Cardiac muscle cell (in vitro differentiated cells and primary cell): ENCODE measurements around the gene RUNDC1. TPM values are rescaled to one million over a fixed set of nuclear protein-coding genes. Genes with fewer than 3 reads are reported as not detected.

Source experiments
- DNase-seq, 2 donors: peaks; one replicate each; pipeline versions ENCODE4 v3.0.0 to v3.0.0-alpha.2; 2010 to 2017; ENCODE audit warnings: low read depth in 1 of 2, low spot score in 1 of 2
- H3K27ac ChIP-seq: fragments of 200-600 bp; sonication (generic); 2 replicates; pipeline ENCODE4 v1.5.1; 2016
- H3K27me3 ChIP-seq: fragments of 200-600 bp; sonication (generic); 2 replicates; pipeline ENCODE4 v1.6.0; 2016; ENCODE audit warnings: control low read depth
- H3K36me3 ChIP-seq: fragments of 200-600 bp; sonication (generic); 2 replicates; pipeline ENCODE4 v1.5.1; 2016; ENCODE audit warnings: control low read depth
- H3K4me1 ChIP-seq: fragments of 200-600 bp; sonication (generic); 2 replicates; pipeline ENCODE4 v1.8.1; 2017; ENCODE audit warnings: low read depth, mild to moderate bottlenecking, mixed run types
- H3K4me3 ChIP-seq: fragments of 200-600 bp; sonication (generic); 2 replicates; pipeline ENCODE4 v1.5.1; 2016; ENCODE audit warnings: mild to moderate bottlenecking
- H3K9me3 ChIP-seq: fragments of 200-600 bp; sonication (generic); 2 replicates; pipeline ENCODE4 v1.5.1; 2017; ENCODE audit warnings: low read depth, mild to moderate bottlenecking, control low read depth
- polyA plus RNA-seq: library from polyadenylated mRNA; unstranded; fragments of >200 nt; fragmentation: Nextera tagmentation; extraction: Ambion mirVana; gene quantifications from 2 replicates; pipeline ENCODE4 v1.2.1, GENCODE V29; 2016
- total RNA-seq: library from RNA; depleted of rRNA; stranded (reverse); fragments of >200 nt; gene quantifications from 2 replicates; pipeline ENCODE4 v1.2.3, GENCODE V29; 2016
- TF ChIP-seq, protein P1 (sequence below): IDR thresholded peaks from 2 replicates; pipeline ENCODE4 v1.5.1; 2012; ENCODE audit warnings: low read depth, mild to moderate bottlenecking, low read length

RUNDC1 gene
- total and polyA plus RNA-seq, 2 experiments from 2014 or later, result 28.8 to 33.8 TPM

DNA sequence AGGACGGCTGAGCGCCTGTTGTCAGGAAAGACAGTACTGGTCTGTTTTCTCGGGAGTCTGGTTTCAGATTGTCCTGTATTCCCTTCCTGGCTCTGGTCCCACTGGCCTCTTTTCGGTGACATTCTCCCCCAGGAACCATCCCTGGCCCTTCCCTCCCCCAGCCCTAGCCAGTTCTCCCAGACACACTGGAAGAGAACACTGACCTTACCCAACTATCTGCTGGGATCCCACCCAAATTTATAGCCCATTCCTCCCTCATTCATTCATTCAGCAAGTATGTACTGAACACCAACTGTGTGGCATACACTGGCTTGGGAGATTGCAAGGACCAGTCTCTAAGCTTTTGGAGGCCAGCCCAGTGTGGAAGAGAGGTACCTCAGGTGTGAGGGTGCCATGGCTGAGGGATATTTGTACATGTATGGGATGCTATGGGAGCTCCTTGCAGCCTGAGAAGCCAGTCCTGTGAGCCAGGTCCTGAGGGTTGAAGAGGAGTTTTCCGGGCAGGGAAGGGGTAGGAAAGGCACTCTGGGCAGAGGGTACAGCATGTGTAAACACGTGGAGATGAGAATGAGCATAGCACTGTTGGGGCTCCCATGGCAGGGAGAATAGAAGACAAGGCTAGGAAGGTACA, 49.9 kb downstream of the RUNDC1 start:
- peaks cover 21% of the 10 kb centered on the region for H3K4me1 ChIP-seq
- no peak overlapping the region for H3K4me3 ChIP-seq
- H3K9me3 ChIP-seq, result no peaks in the 10 kb centered on the region
- no peaks in the 10 kb centered on the region for H3K36me3 ChIP-seq
- TF ChIP-seq, protein P1, sequence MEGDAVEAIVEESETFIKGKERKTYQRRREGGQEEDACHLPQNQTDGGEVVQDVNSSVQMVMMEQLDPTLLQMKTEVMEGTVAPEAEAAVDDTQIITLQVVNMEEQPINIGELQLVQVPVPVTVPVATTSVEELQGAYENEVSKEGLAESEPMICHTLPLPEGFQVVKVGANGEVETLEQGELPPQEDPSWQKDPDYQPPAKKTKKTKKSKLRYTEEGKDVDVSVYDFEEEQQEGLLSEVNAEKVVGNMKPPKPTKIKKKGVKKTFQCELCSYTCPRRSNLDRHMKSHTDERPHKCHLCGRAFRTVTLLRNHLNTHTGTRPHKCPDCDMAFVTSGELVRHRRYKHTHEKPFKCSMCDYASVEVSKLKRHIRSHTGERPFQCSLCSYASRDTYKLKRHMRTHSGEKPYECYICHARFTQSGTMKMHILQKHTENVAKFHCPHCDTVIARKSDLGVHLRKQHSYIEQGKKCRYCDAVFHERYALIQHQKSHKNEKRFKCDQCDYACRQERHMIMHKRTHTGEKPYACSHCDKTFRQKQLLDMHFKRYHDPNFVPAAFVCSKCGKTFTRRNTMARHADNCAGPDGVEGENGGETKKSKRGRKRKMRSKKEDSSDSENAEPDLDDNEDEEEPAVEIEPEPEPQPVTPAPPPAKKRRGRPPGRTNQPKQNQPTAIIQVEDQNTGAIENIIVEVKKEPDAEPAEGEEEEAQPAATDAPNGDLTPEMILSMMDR, result no peak
- DNase-seq, result no peak
- H3K27me3 ChIP-seq, result no peaks in the 10 kb centered on the region
- H3K27ac ChIP-seq, result no peak overlapping the region

DNA sequence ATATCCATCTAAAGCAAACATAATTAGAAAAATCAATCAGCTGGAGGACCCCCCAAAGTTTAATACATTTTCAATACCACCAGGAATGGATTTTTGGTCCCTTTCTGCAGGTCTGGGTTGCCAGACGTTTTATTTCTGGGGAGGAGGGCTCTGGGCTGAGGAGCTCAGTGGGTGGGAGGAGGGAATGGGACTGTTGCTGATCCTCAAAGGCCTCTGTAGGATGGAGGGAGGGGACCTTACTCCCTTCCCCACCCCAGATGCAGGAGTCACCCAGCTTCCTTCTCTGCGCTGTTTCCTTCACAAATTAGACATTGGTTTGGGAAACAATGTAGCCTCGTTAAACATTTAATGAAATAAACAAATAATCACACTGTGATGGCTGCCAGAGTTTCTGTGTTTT, 51.3 kb downstream of the RUNDC1 start:
- no peak overlapping the region for H3K27ac ChIP-seq
- H3K4me1 ChIP-seq, result peaks cover 28% of the 10 kb centered on the region
- no peaks in the 10 kb centered on the region for H3K36me3 ChIP-seq
- no peaks in the 10 kb centered on the region for H3K9me3 ChIP-seq
- TF ChIP-seq, protein P1, result no peak
- H3K27me3 ChIP-seq, result no peaks in the 10 kb centered on the region
- no peak for DNase-seq
- H3K4me3 ChIP-seq, result no peak overlapping the region

DNA sequence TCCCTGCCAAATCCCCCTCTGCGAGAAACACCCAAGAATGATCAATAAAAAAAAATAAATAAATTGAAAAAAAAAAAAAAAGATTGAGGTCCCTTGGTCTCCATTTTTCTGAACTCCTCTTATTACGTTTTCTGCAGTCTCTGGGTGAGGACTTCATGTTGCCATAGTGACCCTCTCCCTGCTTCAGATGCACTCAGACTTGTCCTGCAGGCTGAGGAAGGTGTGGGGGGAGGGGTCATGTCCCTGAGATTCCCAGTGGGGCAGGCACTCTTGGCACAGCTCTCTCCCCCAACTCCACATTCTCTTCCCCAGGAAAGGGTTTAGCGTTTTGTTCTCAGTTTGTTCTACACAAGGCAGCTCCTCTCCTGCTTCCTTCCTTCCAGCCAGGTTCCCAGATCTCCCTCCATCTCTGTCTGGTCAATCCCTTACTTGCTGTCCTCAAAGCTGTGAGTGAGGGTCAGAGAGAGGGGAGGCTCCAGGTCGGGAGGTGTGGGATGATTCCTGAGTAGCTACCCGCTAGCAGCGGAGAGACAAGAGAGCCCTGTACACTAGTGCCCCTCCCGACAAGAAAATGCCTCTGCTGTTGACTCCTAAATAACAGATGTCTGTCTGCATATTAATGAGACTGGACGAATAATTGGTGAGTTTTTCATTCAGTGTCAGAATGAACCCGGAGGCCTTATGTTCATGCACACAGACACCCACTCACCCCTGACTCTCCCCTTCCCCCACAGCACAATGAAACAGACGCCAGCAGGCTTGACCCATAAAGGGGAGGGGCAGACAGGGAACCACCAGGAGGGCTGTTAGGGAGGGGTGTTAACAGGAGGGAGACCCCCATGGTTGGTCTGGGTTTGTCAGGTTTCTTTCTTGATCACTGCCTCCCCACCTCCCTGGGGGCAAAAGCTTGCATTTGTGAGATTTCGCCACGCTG, 53.9 kb downstream of the RUNDC1 start:
- peak overlapping the region; percentile 71 for H3K27ac ChIP-seq
- DNase-seq, result peak in 1 of 2 donors; percentile 54
- TF ChIP-seq, protein P1, result no peak
- H3K4me3 ChIP-seq, result no peak overlapping the region
- no peaks in the 10 kb centered on the region for H3K36me3 ChIP-seq
- peaks cover 28% of the 10 kb centered on the region for H3K4me1 ChIP-seq
- H3K9me3 ChIP-seq, result no peaks in the 10 kb centered on the region
- H3K27me3 ChIP-seq, result no peaks in the 10 kb centered on the region

DNA sequence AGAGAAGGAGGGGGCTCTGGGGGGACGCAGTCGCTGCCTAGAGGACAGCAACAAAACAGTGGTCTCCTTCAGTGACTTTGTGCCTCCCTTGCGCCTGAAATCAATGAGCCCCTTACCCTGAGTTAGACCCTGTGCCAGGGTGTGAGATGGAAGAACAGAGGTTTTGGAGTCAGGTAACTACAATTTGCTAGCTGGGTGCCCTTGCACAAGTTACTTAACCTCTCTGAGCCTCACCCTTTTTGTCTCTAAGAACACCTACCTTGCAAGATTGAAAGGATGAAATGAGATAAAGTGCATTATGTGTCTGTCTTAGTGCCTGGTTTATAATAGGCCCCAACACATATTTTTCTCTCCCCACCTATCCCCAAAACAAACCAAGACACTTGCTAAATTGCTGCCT, 54.5 kb downstream of the RUNDC1 start:
- no peak overlapping the region for H3K4me3 ChIP-seq
- no peaks in the 10 kb centered on the region for H3K36me3 ChIP-seq
- TF ChIP-seq, protein P1, result no peak
- DNase-seq, result no peak
- H3K4me1 ChIP-seq, result peaks cover 28% of the 10 kb centered on the region
- no peaks in the 10 kb centered on the region for H3K9me3 ChIP-seq
- peak overlapping the region; percentile 71 for H3K27ac ChIP-seq
- no peaks in the 10 kb centered on the region for H3K27me3 ChIP-seq

DNA sequence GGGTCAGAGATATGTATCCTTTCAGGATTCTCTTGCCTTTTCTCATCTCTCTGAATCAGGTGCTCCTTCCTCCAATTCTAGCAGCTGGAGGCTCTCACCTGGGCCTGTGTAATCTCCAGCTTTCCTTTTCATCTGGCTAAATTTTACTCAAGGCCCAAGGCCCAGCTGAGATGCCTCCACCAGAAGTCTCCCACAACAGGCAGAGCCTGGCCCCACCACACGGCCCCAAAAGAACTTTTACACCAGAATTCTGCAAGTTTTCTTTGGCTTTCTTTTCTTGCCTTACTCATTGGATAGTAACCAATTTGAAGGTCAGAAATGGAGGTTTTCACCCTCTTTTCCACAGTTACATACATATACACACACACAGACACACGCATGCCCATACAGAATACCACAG, 59.3 kb downstream of the RUNDC1 start:
- Histone ChIP-seq H3K27me3 (no peaks in the 10 kb centered on the region), H3K27ac (no peak overlapping the region), H3K4me1 (peaks cover 20% of the 10 kb centered on the region), H3K9me3 (no peaks in the 10 kb centered on the region), H3K4me3 (no peak overlapping the region), H3K36me3 (no peaks in the 10 kb centered on the region)
- TF ChIP-seq, protein P1, result no peak
- no peak for DNase-seq
